Kidney tubule cell (primary cell): ENCODE data around the gene AQP1.

Experiments used
- DNase-seq: peaks from one replicate; pipeline ENCODE4 v3.0.0-alpha.2; 2018; ENCODE audit warnings: low spot score

The AQP1 gene

DNA sequence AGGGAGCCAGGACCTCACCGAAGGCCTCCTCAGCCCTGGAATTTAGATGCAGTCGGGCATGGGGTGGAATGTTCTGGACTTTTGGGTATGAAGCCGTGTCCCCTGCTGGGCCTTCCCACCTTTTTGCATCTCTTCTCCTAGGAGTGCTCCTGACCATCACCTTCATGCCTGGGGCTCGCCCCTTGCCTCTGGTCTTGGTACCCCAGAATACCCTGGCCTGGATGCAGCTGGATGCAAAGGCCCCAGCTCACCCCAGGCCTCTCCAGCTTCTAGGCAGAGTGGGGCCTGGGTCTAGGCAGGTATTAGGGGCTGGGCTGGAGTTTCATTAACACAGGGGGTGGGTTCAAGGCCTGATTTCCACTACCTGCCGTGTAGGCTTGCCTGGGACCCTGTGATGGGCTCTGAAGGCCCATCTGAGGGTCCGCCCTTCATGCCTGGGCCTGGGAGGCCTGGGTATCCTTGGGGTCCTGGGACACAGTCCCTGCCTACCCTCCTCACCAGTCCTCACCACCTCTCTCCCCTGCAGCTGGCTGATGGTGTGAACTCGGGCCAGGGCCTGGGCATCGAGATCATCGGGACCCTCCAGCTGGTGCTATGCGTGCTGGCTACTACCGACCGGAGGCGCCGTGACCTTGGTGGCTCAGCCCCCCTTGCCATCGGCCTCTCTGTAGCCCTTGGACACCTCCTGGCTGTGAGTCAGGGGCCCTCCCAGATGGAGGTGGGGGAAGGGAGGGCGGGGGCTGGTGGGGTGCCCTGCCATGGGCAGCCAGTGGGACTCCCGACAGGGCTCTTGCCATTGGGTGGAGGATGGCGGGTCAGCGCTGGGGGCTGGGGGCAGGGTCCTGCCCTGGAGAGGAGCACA lies 10.1 kb downstream of the AQP1 start:
- DNase-seq, result no peak

DNA sequence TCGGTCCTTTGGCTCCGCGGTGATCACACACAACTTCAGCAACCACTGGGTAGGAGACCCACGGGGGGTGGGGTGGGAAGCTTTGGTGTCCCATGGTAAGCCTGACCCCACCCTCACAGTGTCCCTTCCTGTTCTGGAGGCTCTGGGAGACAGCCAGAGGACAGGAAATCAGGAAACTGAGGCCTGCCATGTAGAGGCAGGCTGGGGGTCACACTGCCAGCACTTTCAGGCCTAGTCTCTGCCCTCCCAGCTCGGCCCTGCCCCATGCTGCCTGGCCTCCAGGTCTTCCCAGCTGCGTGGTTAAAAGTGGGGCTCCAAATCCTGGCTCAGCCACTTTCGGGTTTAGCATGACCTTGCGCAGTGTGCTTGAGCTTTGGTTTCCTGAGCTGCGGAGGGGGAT lies 10.9 kb downstream of the AQP1 start:
- DNase-seq, result no peak

DNA sequence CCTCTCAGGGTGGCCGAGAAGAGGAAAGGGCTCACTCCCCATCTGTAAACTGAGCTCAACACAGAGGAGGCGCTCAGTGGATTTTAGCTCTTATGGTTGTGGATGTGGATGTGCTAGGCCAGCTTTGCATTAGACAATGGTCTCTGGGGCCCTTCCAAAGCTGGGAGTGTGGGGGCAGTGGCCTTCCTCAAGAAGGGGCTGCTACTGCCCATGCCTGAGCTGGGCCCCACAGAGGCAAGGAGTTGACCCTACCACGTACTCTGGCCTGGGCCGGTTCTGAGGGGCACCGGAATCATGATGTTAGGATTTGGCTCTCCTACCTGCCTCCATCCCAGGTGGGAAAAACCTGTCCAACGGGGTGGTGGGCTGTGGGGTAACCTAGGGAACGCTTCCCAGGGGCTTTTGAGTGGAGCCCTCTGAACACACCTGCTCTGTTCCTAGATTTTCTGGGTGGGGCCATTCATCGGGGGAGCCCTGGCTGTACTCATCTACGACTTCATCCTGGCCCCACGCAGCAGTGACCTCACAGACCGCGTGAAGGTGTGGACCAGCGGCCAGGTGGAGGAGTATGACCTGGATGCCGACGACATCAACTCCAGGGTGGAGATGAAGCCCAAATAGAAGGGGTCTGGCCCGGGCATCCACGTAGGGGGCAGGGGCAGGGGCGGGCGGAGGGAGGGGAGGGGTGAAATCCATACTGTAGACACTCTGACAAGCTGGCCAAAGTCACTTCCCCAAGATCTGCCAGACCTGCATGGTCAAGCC lies 11.5 kb downstream of the AQP1 start:
- DNase-seq, result no peak

DNA sequence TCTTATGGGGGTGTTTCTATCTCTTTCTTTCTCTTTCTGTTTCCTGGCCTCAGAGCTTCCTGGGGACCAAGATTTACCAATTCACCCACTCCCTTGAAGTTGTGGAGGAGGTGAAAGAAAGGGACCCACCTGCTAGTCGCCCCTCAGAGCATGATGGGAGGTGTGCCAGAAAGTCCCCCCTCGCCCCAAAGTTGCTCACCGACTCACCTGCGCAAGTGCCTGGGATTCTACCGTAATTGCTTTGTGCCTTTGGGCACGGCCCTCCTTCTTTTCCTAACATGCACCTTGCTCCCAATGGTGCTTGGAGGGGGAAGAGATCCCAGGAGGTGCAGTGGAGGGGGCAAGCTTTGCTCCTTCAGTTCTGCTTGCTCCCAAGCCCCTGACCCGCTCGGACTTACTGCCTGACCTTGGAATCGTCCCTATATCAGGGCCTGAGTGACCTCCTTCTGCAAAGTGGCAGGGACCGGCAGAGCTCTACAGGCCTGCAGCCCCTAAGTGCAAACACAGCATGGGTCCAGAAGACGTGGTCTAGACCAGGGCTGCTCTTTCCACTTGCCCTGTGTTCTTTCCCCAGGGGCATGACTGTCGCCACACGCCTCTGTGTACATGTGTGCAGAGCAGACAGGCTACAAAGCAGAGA lies 12.2 kb downstream of the AQP1 start:
- no peak for DNase-seq

DNA sequence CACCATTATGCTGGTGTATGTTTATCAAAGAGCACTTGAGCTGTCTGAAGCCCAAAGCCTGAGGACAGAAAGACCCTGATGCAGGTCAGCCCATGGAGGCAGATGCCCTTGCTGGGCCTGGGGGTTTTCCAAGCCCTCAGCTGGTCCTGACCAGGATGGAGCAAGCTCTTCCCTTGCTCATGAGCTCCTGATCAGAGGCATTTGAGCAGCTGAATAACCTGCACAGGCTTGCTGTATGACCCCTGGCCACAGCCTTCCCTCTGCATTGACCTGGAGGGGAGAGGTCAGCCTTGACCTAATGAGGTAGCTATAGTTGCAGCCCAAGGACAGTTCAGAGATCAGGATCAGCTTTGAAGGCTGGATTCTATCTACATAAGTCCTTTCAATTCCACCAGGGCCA lies 13.0 kb downstream of the AQP1 start:
- DNase-seq, result no peak

DNA sequence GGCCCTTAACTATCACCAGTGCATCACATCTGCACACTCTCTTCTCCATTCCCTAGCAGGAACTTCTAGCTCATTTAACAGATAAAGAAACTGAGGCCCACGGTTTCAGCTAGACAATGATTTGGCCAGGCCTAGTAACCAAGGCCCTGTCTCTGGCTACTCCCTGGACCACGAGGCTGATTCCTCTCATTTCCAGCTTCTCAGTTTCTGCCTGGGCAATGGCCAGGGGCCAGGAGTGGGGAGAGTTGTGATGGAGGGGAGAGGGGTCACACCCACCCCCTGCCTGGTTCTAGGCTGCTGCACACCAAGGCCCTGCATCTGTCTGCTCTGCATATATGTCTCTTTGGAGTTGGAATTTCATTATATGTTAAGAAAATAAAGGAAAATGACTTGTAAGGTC lies 13.5 kb downstream of the AQP1 start:
- no peak for DNase-seq

DNA sequence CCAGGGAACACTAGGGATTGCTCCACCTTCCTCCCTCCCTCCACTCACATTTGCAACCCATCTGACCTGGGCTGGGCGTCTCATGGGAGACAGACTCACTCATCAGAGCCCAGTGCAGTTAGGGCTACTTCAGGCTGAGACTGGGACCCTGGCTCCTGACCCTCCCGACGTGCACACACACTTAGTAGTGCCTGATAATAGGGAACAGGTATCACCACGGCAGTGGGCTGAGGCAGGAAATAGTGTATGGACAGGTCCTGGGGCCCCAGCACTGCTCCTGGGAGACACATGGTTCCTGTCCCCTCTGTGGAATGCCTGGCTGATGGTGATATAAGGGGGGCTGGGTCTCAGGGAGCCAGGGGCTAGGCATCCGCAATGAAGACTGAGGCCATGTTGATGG lies 14.3 kb downstream of the AQP1 start:
- no peak for DNase-seq

DNA sequence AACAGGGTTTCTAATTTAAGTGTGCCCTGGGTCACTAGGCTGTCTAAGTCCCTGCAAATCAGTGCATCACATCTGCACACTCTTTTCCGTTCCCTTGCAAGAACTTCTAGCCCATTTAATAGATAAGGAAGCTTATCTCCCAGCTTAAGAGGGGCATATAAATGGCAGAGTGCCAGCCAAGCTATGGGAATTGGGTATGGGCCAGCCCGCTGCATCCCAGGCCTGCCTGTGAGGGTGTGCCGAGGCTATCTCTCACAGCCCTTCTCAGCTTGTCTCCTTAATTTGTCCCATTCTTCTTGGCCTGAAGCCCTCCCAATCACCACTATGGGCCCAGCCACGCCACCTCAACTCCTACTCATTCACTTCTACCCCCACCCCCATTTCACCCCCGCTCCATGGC lies 14.7 kb downstream of the AQP1 start:
- no peak for DNase-seq

DNA sequence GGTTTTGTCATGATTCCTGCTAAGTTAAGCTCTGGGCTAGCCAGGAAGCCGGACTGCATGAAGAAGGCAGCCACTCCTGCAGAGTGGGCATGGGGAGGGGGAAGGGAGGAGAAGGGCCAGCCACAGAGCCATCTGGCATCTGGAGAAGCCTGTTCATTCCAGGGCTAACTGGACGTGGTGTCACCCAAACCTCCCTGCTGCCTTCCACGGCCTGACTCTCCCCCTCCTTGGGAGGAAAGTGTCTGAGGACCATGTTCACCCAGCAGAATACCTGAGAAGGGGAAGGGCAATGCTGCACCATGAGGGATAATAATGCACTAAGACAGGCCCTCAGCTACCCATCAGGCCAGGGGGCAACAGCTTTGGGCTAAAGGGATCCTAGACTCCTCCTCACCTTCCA lies 15.4 kb downstream of the AQP1 start:
- DNase-seq, result no peak

DNA sequence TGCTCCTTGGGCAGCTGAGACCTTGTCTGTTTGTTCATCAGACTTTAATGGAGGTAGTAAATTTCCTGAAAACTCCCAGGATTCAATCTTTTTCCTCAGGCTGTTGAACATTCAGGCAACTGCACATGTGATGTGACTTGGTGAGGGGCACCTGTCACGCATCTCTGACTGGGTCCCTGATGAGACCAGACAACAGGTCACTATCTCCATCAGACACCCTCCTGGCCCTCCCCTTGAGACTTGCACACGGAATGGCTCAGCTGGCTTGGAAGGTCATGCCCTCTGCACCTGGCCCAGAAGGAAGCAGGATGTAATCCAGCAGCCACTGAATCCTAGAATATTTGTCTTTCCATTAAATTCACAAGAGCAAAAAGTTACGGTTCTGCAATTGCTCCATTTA lies 15.9 kb downstream of the AQP1 start:
- DNase-seq, result no peak

DNA sequence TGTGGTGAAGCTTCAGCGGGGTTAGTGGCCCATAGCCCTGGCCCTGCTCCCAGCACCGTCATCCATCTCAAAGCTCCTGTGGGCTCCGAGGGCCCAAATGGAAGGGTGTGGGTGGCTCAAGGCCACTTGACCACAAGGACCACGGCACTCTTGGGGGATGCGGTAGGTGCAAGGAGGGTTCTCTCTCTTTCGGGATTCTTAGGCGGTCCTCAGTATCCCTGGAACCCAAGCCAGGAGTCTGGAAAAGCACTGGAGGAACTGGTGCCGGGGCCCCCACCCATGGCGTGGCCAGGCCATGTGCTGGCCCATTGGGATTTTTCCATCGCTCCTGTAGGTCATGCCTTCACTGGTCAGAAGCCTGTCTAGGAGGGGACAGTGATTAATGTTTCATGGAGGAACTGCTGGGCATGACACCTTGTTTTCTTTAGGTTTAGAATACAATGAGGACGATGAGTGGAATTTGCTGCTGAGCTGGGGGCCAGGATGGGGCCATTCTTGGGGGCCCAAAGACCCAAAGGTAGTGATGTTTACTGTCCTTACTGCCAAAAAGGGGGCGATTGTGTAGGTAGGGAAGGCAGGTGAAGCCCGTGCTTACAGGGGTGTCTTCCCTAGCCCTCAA lies 16.7 kb downstream of the AQP1 start:
- DNase-seq, result no peak

DNA sequence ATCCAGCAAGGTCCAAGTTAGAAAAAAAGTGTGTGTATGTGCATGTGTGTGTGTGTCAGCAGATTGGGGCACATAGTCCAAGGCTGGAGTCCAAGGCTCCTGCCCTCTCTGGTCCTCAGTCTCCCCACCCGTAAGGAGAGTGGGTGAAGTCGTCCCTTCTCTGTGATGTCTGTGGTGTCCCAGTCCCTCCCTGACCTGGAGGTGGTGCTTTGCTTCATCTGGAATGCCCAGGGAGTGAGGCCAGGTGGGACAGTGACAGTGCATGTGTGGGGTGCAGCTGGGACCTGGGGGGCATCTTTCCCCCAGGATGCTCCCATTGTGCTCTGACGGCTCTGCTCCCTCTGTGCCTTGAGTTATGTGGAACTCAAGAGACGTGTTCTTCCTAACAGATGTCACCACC lies 18.0 kb downstream of the AQP1 start:
- no peak for DNase-seq

DNA sequence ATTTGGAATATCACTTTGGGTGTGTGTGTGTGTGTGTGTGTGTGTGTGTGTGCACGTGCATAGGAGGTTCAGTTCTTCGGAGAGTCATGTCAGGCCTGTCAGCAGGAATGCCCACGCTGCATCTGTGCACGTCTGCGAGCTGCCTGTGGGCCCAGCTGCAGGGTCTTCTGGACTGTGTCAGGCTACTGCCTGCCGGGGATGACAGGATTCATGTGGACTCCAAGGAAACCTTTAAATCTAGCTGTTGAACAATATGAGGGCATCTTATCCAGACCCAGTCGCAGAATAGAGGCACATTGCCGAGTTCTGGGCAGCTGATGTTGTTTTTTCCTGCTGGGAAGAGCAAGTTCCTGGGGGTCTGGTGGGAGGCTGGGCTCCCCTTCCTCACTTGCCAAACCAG lies 19.0 kb downstream of the AQP1 start:
- no peak for DNase-seq

DNA sequence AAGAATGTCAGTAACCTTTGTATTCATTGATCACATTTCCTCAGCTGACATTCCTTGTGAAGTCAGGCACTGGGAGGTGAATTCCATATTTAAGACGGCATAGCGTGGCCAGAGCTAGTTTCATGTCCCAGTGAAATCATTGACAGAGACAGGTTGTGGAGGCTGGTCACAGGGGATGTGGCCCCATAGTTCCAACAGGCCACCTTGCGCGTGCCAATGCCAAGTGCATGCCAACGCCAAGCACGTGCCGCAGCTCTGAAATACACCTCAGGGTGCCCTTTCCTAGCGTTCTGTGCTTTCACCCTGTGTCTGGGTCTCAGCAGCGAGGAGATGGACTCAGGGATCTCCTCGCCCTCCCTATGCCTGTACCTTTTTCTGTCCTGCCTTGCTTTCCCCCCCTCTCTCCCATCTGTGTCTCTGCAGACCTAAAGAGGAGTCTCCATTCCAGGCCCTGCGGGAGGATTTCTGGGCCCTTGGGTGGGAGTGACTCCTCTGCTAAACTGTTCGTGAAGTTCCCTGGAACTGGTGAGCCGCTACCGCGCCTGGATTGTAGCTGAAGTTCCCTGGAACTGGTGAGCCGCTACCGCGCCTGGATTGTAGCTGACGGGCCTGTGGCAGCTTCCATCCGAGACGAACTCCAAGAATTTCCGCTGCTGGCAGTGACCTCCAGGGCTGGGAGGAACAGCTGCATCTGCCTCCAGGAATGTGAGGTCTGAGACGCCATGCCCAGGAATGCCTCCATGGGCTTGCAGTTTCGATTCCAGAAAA lies 19.7 kb downstream of the AQP1 start:
- peak; percentile 84 for DNase-seq

DNA sequence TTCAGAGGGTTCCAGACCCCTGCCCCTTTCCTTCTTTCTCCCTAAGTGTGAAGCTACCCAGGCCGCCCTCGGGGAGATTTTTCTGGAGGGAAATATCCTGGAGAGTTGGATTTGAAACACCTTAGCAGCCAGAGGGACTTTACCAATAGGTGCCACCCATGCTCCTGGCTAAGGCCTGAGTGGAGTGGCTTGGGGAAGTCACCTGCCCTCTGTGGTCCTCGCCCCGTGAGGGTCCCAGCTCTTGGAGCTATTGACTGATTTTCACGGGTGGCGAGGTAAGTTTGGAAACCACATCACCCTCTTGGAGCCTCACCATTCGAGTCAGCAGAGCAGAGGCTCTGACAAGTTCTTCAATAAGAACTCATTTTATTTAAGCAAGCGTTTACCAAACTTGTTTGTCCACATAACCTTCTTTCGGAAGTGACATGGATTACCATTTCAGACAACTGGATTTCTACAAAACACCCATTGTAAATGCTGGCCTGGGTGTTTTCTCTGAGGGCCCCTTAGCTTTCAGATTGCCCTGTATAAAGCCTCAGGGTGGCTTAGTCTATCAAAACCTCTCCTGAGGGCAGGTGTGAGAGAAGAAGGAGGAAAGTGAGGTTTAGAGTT lies 20.4 kb downstream of the AQP1 start:
- DNase-seq, result no peak

DNA sequence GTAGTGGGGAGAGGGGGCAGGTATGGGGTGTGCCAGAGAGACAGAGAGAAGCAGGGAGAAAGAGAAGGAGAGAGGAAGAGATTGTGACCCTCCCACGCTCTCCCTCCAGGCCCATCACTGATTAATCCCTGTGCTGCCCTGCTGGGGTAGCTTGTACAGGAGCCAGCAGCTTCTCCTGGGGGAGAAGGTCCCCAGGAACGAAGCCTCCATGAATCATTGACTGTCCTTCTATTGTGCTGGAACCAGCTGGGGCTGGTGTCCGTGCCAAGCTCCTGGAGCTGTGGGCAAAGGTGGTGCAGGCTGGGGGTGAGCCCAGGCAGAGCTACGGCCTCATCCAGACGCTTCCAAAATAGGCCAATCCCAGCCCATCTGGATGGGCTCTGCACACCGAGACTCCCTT lies 20.9 kb downstream of the AQP1 start:
- DNase-seq, result peak; percentile 77

DNA sequence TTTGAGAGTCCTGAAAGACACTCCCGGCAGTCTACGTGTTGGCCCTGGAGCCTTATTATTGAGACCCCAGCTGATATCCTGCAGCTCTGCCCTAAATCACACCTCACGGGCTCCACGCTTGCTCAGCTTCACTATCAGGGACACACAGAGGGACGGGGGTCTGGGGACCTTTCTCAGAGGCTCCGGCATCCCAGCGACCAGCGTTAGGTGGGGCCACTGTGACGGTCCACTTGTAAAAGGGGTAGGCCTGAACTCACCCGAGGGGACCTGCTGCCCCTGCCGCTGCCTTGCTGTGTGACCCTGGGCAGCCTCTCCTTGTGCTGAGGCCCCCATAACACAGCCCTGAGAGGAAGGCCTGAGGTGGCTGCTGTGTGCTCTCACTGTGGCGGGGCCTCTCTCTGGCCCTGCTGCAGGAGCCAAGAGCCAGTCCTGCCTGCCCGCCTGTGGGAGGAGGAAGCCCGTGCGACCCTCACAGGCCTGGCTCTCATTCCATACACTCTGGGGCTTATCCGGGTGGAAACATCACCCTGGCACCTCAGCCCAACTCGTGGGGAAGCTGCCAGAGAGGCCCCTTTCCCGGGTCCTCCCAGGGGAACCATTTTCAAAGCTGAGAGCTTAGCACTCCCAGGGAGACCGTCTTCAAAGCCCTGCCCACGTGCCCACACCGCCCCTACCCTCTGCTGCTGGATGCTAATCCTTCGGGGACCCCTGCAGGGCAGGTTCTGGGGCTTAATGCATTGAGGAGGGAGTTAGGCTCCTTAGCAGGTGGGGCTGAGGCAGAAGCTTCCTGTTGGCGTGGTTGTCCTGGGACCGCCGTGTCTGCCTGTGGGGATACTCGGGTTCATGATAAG lies 21.7 kb downstream of the AQP1 start:
- no peak for DNase-seq

DNA sequence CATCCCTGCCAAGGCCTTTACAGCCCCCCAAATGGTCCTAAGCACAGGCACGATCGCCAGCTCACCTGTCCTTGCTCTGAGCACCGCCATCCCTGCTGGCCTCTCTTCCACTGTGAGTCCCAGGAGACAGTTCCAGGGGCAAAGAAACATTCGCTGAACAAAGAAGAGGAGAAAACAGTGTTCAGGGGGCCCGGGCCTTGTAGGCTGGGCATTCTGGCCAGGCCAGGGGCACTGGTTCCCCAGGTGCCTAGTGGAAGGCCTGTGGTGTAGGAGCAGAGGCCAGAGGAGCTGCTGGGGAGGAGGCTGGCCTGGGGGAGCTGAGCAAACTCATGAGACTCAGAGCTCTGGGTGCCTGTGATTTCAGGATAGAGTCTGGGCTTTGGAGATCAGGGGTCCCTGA lies 22.6 kb downstream of the AQP1 start:
- no peak for DNase-seq

DNA sequence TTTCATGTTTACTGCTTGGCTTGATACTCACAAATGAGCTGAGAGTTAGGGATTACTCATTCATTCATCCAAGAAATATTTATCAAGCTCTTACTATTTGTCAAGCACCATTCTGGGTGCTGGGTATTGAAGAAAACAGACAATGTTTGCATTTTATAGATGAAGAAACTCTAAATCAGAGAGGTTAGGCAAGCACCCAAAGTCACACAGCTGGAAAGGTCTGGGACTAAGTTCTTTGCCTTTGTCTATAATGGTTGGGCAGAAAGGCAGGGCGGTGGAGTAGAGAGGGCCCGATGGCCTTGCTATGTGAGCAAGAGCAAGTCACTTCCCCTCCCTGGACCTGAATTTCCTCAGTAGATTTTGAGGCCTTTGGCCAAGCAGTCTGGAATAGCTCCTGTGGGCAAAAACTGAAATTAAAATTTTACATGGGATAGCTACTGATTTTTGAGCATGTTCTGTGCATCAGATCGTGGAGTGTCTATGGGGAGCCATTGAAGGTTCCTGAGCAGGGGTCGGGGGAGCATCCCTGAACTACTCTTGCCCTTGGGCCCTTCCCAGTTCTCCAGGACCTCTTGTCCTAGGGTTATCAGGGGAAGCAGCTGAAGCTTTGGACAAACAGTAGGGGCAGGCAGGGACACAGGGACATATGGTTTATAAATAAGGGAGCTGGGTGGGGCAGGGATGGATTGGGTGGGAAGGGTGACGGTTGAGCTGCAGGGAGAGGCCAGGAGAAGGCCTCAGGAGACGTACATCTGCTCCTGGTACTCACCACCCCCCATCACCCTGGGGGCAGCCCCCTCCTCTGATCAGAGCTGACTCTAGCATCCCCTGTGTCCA lies 23.3 kb downstream of the AQP1 start:
- no peak for DNase-seq

DNA sequence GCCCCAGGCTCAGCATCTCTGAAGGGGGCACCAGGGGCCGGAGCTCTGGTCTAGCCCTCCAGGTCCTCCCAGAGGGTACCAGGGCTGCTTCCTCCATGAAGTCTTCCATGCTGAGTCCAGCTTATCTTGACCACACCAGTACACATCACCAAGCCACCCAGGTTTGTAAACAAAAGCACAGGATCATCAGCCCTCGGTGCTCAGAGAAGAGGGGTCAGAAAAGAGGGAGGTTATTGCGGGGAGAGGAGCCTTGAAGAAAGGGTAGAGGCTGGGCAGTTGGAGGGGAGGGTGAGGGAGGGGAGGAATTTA lies 23.9 kb downstream of the AQP1 start:
- DNase-seq, result no peak
